K562 (cell line): ENCODE measurements around the gene SFMBT2. TPM values are rescaled to one million over a fixed set of nuclear protein-coding genes. Genes with fewer than 3 reads are reported as not detected.

Experiments
- CREM ChIP-seq: IDR thresholded peaks from 2 replicates; pipeline ENCODE4 v1.6.1; 2014; ENCODE audit warnings: antibody characterized with exemption, low read depth
- ERF ChIP-seq: fragments of 450-650 bp; formaldehyde crosslinking; IDR thresholded peaks from 2 replicates; pipeline ENCODE4 v1.4.0; 2020; ENCODE audit warnings: mild to moderate bottlenecking, mixed read lengths
- FIP1L1 ChIP-seq: fragments of 200-400 bp; formaldehyde crosslinking; IDR thresholded peaks from 2 replicates; pipeline ENCODE4 v1.6.1; 2018; ENCODE audit warnings: mild to moderate bottlenecking, low read depth, low read length; ENCODE audit not compliant: poor library complexity, severe bottlenecking
- GABPB1 ChIP-seq: sonication (generic); formaldehyde crosslinking; IDR thresholded peaks from 2 replicates; pipeline ENCODE4 v1.8.0; 2022; ENCODE audit warnings: mild to moderate bottlenecking, missing genetic modification reagents
- HCFC1 ChIP-seq: IDR thresholded peaks from 2 replicates; pipeline ENCODE4 v1.6.1; 2012; ENCODE audit warnings: low read depth, low read length, improper control_type of control experiment
- HOXB6 ChIP-seq: fragments of 250-450 bp; sonication (Bioruptor Pico); IDR thresholded peaks from 2 replicates; pipeline ENCODE4 v1.5.1; 2022; ENCODE audit warnings: mild to moderate bottlenecking, borderline replicate concordance
- TAL1 ChIP-seq: fragments of 450-650 bp; IDR thresholded peaks from 2 replicates; pipeline ENCODE4 v1.6.1; 2016; ENCODE audit warnings: mild to moderate bottlenecking
- ZNF184 ChIP-seq: sonication (generic); formaldehyde crosslinking; IDR thresholded peaks from 2 replicates; pipeline ENCODE4 v1.5.0; 2020; ENCODE audit warnings: missing genetic modification reagents
- ZNF589 ChIP-seq: fragments of 200-800 bp; sonication (Bioruptor generic); IDR thresholded peaks from 2 replicates; pipeline ENCODE4 v1.6.1; 2016; ENCODE audit warnings: low read depth, missing genetic modification characterization, missing compliant biosample characterization
- ZNF707 ChIP-seq: fragments of 250-450 bp; sonication (Bioruptor Pico); conservative IDR thresholded peaks from 2 replicates; pipeline ENCODE4 v1.8.0; 2022; ENCODE audit warnings: inconsistent platforms, mild to moderate bottlenecking, moderate library complexity
- polyA plus RNA-seq, 8 experiments: library from polyadenylated mRNA; depleted of rRNA in 4 of 8; stranded (reverse) in 5 of 8; unstranded in 3 of 8; fragments of >200 nt; fragmentation: Nextera tagmentation in 2 of 8; fragmentation: Illumina TruSeq in 1 of 8; extraction: Ambion mirVana in 2 of 8; extraction: Trizol in 1 of 8; gene quantifications; 2 replicates each; pipeline versions ENCODE4 v1.2.1 to v1.2.3, GENCODE V29; 2011 to 2014; ENCODE audit warnings: inconsistent platforms in 1 of 8, missing spikeins in 1 of 8
- total RNA-seq, 7 experiments: library from RNA; depleted of rRNA in 6 of 7; stranded (reverse); fragments of >200 nt in 6 of 7; fragmentation: Illumina TruSeq in 2 of 7; extraction: Trizol in 2 of 7; gene quantifications; 2 replicates each; pipeline versions ENCODE4 v1.2.1 to v1.2.3, GENCODE V29; 2011 to 2021; ENCODE audit warnings: low replicate concordance in 1 of 7
- TF ChIP-seq, protein P1 (sequence below): fragments of 250-450 bp; sonication (Bioruptor Pico); IDR thresholded peaks from 2 replicates; pipeline ENCODE4 v1.4.0; 2020; ENCODE audit warnings: mild to moderate bottlenecking, moderate library complexity, borderline replicate concordance
- TF ChIP-seq, protein P2 (sequence below): fragments of 450-650 bp; IDR thresholded peaks from 2 replicates; pipeline ENCODE4 v1.6.1; 2014; ENCODE audit warnings: low read depth, mild to moderate bottlenecking, moderate library complexity, borderline replicate concordance
- TF ChIP-seq, protein P3 (sequence below), 2 experiments: IDR thresholded peaks in 1 of 2; conservative IDR thresholded peaks in 1 of 2; 2 replicates each; pipeline ENCODE4 v1.6.1; 2016; ENCODE audit warnings: low read depth in 2 of 2, mild to moderate bottlenecking in 1 of 2, missing compliant biosample characterization in 1 of 2, missing genetic modification characterization in 1 of 2, moderate library complexity in 1 of 2
- TF ChIP-seq, protein P4 (sequence below): fragments of 450-650 bp; IDR thresholded peaks from 2 replicates; pipeline ENCODE4 v1.7.1; 2018; ENCODE audit warnings: mild to moderate bottlenecking, low read depth; ENCODE audit not compliant: partially characterized antibody

The SFMBT2 gene
- total and polyA plus RNA-seq, 9 of the 15 experiments (the other 6 are each of a cell fraction or from before 2014, with no cell fraction given), result 1.2 to 13.6 (median 7.6) TPM

DNA sequence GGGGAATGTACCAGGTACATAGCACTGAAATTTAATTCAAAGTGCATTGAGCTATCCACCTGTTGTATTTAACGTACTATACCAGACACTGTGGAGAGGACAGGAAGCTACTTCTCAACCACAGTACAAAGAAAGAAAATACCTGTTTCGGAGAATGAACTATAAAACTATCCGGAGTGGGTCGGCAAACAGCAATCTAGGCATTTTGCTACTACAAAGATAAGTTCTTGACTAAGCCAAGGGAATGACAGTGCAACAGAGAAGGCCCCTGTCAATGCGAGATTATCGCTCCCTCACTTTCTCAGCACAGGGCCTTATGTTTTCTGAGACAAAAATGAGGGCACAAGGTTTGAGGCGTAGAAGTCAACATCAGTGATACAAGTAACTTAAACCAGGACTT, 27.4 kb downstream of the SFMBT2 start (continued):
- no peak for TF ChIP-seq CREM
- peak; percentile 85 for TF ChIP-seq TAL1
- no peak for TF ChIP-seq FIP1L1
- TF ChIP-seq GABPB1 (CRISPR knock-in tag), result no peak
- TF ChIP-seq, protein P1, sequence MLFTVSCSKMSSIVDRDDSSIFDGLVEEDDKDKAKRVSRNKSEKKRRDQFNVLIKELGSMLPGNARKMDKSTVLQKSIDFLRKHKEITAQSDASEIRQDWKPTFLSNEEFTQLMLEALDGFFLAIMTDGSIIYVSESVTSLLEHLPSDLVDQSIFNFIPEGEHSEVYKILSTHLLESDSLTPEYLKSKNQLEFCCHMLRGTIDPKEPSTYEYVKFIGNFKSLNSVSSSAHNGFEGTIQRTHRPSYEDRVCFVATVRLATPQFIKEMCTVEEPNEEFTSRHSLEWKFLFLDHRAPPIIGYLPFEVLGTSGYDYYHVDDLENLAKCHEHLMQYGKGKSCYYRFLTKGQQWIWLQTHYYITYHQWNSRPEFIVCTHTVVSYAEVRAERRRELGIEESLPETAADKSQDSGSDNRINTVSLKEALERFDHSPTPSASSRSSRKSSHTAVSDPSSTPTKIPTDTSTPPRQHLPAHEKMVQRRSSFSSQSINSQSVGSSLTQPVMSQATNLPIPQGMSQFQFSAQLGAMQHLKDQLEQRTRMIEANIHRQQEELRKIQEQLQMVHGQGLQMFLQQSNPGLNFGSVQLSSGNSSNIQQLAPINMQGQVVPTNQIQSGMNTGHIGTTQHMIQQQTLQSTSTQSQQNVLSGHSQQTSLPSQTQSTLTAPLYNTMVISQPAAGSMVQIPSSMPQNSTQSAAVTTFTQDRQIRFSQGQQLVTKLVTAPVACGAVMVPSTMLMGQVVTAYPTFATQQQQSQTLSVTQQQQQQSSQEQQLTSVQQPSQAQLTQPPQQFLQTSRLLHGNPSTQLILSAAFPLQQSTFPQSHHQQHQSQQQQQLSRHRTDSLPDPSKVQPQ, result no peak
- TF ChIP-seq ZNF184 (CRISPR knock-in tag), result no peak
- no peak for TF ChIP-seq ERF (CRISPR knock-in tag)
- no peak for TF ChIP-seq HCFC1
- TF ChIP-seq ZNF707, result no peak
- TF ChIP-seq HOXB6 (CRISPR knock-in tag), result no peak
- TF ChIP-seq, protein P2, sequence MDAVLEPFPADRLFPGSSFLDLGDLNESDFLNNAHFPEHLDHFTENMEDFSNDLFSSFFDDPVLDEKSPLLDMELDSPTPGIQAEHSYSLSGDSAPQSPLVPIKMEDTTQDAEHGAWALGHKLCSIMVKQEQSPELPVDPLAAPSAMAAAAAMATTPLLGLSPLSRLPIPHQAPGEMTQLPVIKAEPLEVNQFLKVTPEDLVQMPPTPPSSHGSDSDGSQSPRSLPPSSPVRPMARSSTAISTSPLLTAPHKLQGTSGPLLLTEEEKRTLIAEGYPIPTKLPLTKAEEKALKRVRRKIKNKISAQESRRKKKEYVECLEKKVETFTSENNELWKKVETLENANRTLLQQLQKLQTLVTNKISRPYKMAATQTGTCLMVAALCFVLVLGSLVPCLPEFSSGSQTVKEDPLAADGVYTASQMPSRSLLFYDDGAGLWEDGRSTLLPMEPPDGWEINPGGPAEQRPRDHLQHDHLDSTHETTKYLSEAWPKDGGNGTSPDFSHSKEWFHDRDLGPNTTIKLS, result no peak
- TF ChIP-seq, protein P3, sequence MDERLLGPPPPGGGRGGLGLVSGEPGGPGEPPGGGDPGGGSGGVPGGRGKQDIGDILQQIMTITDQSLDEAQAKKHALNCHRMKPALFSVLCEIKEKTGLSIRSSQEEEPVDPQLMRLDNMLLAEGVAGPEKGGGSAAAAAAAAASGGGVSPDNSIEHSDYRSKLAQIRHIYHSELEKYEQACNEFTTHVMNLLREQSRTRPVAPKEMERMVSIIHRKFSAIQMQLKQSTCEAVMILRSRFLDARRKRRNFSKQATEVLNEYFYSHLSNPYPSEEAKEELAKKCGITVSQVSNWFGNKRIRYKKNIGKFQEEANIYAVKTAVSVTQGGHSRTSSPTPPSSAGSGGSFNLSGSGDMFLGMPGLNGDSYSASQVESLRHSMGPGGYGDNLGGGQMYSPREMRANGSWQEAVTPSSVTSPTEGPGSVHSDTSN (CRISPR knock-in tag; IDR thresholded peaks at IDR 0.05; ENCODE audit: low read depth), result no peak
- TF ChIP-seq, protein P3 (tag; conservative IDR thresholded peaks at IDR 0.05; ENCODE audit: low read depth), result no peak
- TF ChIP-seq ZNF589 (CRISPR knock-in tag), result no peak
- TF ChIP-seq, protein P4, sequence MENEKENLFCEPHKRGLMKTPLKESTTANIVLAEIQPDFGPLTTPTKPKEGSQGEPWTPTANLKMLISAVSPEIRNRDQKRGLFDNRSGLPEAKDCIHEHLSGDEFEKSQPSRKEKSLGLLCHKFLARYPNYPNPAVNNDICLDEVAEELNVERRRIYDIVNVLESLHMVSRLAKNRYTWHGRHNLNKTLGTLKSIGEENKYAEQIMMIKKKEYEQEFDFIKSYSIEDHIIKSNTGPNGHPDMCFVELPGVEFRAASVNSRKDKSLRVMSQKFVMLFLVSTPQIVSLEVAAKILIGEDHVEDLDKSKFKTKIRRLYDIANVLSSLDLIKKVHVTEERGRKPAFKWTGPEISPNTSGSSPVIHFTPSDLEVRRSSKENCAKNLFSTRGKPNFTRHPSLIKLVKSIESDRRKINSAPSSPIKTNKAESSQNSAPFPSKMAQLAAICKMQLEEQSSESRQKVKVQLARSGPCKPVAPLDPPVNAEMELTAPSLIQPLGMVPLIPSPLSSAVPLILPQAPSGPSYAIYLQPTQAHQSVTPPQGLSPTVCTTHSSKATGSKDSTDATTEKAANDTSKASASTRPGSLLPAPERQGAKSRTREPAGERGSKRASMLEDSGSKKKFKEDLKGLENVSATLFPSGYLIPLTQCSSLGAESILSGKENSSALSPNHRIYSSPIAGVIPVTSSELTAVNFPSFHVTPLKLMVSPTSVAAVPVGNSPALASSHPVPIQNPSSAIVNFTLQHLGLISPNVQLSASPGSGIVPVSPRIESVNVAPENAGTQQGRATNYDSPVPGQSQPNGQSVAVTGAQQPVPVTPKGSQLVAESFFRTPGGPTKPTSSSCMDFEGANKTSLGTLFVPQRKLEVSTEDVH, result no peak
